WTC11 (cell line): ENCODE data around the gene IL34. TPM values are rescaled to one million over a fixed set of nuclear protein-coding genes. Genes with fewer than 3 reads are reported as not detected.
A peak's percentile ranks its signal among the peaks of the same experiment; 100 is the strongest.

Experiments used
- ATAC-seq: fragments of 200-7000 bp; cut with Tn5 transposase; 2 replicates; pipeline ENCODE4 v1.10.0; 2021; ENCODE audit warnings: mild to moderate bottlenecking, moderate library complexity
- CTCF ChIA-PET: fragments of 300-600 bp; sonication (Branson Sonifier 250); formaldehyde crosslinking; loops from one replicate; lab custom pipeline; 2021; ENCODE audit warnings: antibody characterized with exemption; lab: Charles Lee
- POLR2A ChIA-PET: fragments of 350-600 bp; sonication (Branson Sonifier 250); formaldehyde crosslinking; loops from one replicate; lab custom pipeline; 2021; ENCODE audit warnings: antibody characterized with exemption; lab: Charles Lee
- DNase-seq: peaks from one replicate; pipeline ENCODE4 v3.0.0; 2021; ENCODE audit warnings: low spot score
- H3K27ac Mint-ChIP-seq: 2 replicates; pipeline ENCODE4 v1.8.0; 2021; ENCODE audit warnings: mixed read lengths
- H3K27me3 Mint-ChIP-seq: 2 replicates; pipeline ENCODE4 v1.8.0; 2021; ENCODE audit warnings: low read depth, mild to moderate bottlenecking, moderate library complexity, mixed read lengths
- H3K36me3 Mint-ChIP-seq: 2 replicates; pipeline ENCODE4 v1.8.0; 2021; ENCODE audit warnings: mixed read lengths
- H3K4me1 Mint-ChIP-seq: 2 replicates; pipeline ENCODE4 v1.8.0; 2022; ENCODE audit warnings: mixed read lengths
- H3K4me3 Mint-ChIP-seq: 2 replicates; pipeline ENCODE4 v1.8.0; 2021; ENCODE audit warnings: mild to moderate bottlenecking, moderate library complexity, mixed read lengths
- H3K9me3 Mint-ChIP-seq: 2 replicates; pipeline ENCODE4 v1.8.0; 2021; ENCODE audit warnings: mixed read lengths
- CTCF ChIP-seq: fragments of 200-600 bp; IDR thresholded peaks from 2 replicates; pipeline ENCODE4 v1.8.0; 2022; ENCODE audit warnings: antibody characterized with exemption
- EMX1 ChIP-seq: fragments of 250-450 bp; sonication (Bioruptor Pico); IDR thresholded peaks from 2 replicates; pipeline ENCODE4 v1.8.0; 2021; ENCODE audit warnings: mild to moderate bottlenecking
- ETV6 ChIP-seq: sonication (generic); formaldehyde crosslinking; IDR thresholded peaks from 2 replicates; pipeline ENCODE4 v1.8.1; 2022; ENCODE audit warnings: mild to moderate bottlenecking, missing genetic modification reagents
- FOXP4 ChIP-seq: sonication (generic); formaldehyde crosslinking; IDR thresholded peaks from 2 replicates; pipeline ENCODE4 v1.8.0; 2022; ENCODE audit warnings: mild to moderate bottlenecking, missing genetic modification reagents
- GABPB1 ChIP-seq: sonication (generic); formaldehyde crosslinking; IDR thresholded peaks from 2 replicates; pipeline ENCODE4 v1.8.1; 2023; ENCODE audit warnings: mild to moderate bottlenecking, missing genetic modification reagents
- HMGA2 ChIP-seq: fragments of 250-450 bp; sonication (Bioruptor Pico); IDR thresholded peaks from 2 replicates; pipeline ENCODE4 v1.4.0; 2021; ENCODE audit warnings: mild to moderate bottlenecking, moderate library complexity
- KAT7 ChIP-seq: sonication (generic); formaldehyde crosslinking; IDR thresholded peaks from 2 replicates; pipeline ENCODE4 v1.8.1; 2023; ENCODE audit warnings: missing genetic modification reagents, mild to moderate bottlenecking, borderline replicate concordance
- NR1H2 ChIP-seq: sonication (generic); formaldehyde crosslinking; IDR thresholded peaks from 2 replicates; pipeline ENCODE4 v1.9.0; 2021; ENCODE audit warnings: mild to moderate bottlenecking, moderate library complexity, missing genetic modification reagents
- NR2C2 ChIP-seq: sonication (generic); formaldehyde crosslinking; IDR thresholded peaks from 2 replicates; pipeline ENCODE4 v1.8.0; 2022; ENCODE audit warnings: mild to moderate bottlenecking, missing genetic modification reagents
- PRRX2 ChIP-seq: fragments of 250-450 bp; sonication (Bioruptor Pico); IDR thresholded peaks from 2 replicates; pipeline ENCODE4 v1.8.0; 2021; ENCODE audit warnings: mild to moderate bottlenecking
- SMAD3 ChIP-seq: sonication (generic); formaldehyde crosslinking; IDR thresholded peaks from 2 replicates; pipeline ENCODE4 v1.8.0; 2022; ENCODE audit warnings: missing genetic modification reagents, mild to moderate bottlenecking, borderline replicate concordance
- SMAD4 ChIP-seq: sonication (generic); formaldehyde crosslinking; IDR thresholded peaks from 2 replicates; pipeline ENCODE4 v1.8.0; 2022; ENCODE audit warnings: mild to moderate bottlenecking, missing genetic modification reagents
- TCF7 ChIP-seq: sonication (generic); formaldehyde crosslinking; IDR thresholded peaks from 2 replicates; pipeline ENCODE4 v1.8.0; 2022; ENCODE audit warnings: mild to moderate bottlenecking, low read depth, missing genetic modification reagents, moderate library complexity
- TP53 ChIP-seq: sonication (generic); formaldehyde crosslinking; IDR thresholded peaks from 2 replicates; pipeline ENCODE4 v1.8.1; 2023; ENCODE audit warnings: mild to moderate bottlenecking, missing genetic modification reagents
- ZNF121 ChIP-seq: sonication (generic); formaldehyde crosslinking; IDR thresholded peaks from 2 replicates; pipeline ENCODE4 v1.8.0; 2023; ENCODE audit warnings: missing genetic modification reagents
- ZNF232 ChIP-seq: sonication (generic); formaldehyde crosslinking; IDR thresholded peaks from 2 replicates; pipeline ENCODE4 v1.8.0; 2022; ENCODE audit warnings: mild to moderate bottlenecking, missing genetic modification reagents
- ZNF317 ChIP-seq: sonication (generic); formaldehyde crosslinking; IDR thresholded peaks from 2 replicates; pipeline ENCODE4 v1.8.1; 2023; ENCODE audit warnings: low read depth, mild to moderate bottlenecking, moderate library complexity, missing genetic modification reagents, borderline replicate concordance
- ZNF532 ChIP-seq: fragments of 250-450 bp; sonication (Bioruptor Pico); IDR thresholded peaks from 2 replicates; pipeline ENCODE4 v1.9.0; 2021; ENCODE audit warnings: mild to moderate bottlenecking, borderline replicate concordance
- total RNA-seq: library from RNA; stranded (reverse); gene quantifications from 3 replicates; pipeline ENCODE4 v1.2.3, GENCODE V29; 2021

IL34 gene
- total RNA-seq, 1 experiment from 2014 or later: 8.8 TPM

- peaks cover 13% of the 10 kb centered on the region for H3K4me1 Mint-ChIP-seq
- no peak for DNase-seq
- H3K27ac Mint-ChIP-seq: no peak overlapping the region
- TF ChIP-seq FOXP4 (no peak), SMAD3 (no peak), ZNF121 (CRISPR knock-in tag) (0 out of 2 replicates have a peak, but pooled peaks have one; percentile 48), EMX1 (no peak), ZNF532 (no peak)
- TF ChIP-seq, all 79 proteins: peak for 1
- ChIA-PET CTCF (interaction anchor here (1.0 kb wide), 1 partner anchor 16 kb away, joined by 3 read pairs; no protein-coding TSS in a partner anchor), POLR2A (no interaction called here)
- Mint-ChIP-seq H3K27me3 (no peaks in the 10 kb centered on the region), H3K36me3 (peaks cover 24% of the 10 kb centered on the region), H3K9me3 (peaks cover 7% of the 10 kb centered on the region), H3K4me3 (no peak overlapping the region)
- ATAC-seq: no peak
Observed at GRCh38 chr16:70663524-70664324, 17.4 kb downstream of the IL34 start.

- peaks cover 13% of the 10 kb centered on the region for H3K4me1 Mint-ChIP-seq
- H3K27ac Mint-ChIP-seq: no peak overlapping the region
- POLR2A ChIA-PET: no interaction called here
- no peak overlapping the region for H3K4me3 Mint-ChIP-seq
- H3K9me3 Mint-ChIP-seq: peaks cover 12% of the 10 kb centered on the region
- DNase-seq (no peak), ATAC-seq (peak; percentile 10; the same call in 1 of the 2 replicates)
- CTCF ChIA-PET: no interaction called here
- TF ChIP-seq TCF7 (CRISPR knock-in tag): 0 out of 2 replicates have a peak, but pooled peaks have one; percentile 60
- TF ChIP-seq ZNF232 (CRISPR knock-in tag): no peak
- 0 out of 2 replicates have a peak, but pooled peaks have one; percentile 29 for TF ChIP-seq NR2C2
- no peak for TF ChIP-seq ZNF121 (CRISPR knock-in tag)
- no peak for TF ChIP-seq ZNF317
- peaks cover 32% of the 10 kb centered on the region for H3K36me3 Mint-ChIP-seq
- no peaks in the 10 kb centered on the region for H3K27me3 Mint-ChIP-seq
Observed at GRCh38 chr16:70664325-70665112, 18.2 kb downstream of the IL34 start.

- ATAC-seq (no peak), DNase-seq (no peak)
- Mint-ChIP-seq H3K27me3 (no peaks in the 10 kb centered on the region), H3K9me3 (peaks cover 14% of the 10 kb centered on the region), H3K36me3 (peaks cover 39% of the 10 kb centered on the region), H3K27ac (no peak overlapping the region), H3K4me1 (peaks cover 13% of the 10 kb centered on the region), H3K4me3 (no peak overlapping the region)
- CTCF ChIA-PET: interaction anchor here (1.2 kb wide), 1 partner anchor 11 kb away, joined by 4 read pairs; no protein-coding TSS in a partner anchor
- POLR2A ChIA-PET: no interaction called here
- no peak for TF ChIP-seq SMAD3
- no peak for TF ChIP-seq TP53
- TF ChIP-seq GABPB1 (CRISPR knock-in tag): no peak
- no peak for TF ChIP-seq ETV6 (CRISPR knock-in tag)
- TF ChIP-seq CTCF: no peak
- no peak for TF ChIP-seq KAT7
- TF ChIP-seq PRRX2 (CRISPR knock-in tag): no peak
- no peak for TF ChIP-seq HMGA2 (CRISPR knock-in tag)
- no peak for TF ChIP-seq SMAD4 (CRISPR knock-in tag)
- no peak for TF ChIP-seq NR1H2 (CRISPR knock-in tag)
Observed at GRCh38 chr16:70665113-70665694, 18.8 kb downstream of the IL34 start.
